Measurements from ENCODE around the gene RAB29. TPM values are rescaled to one million over a fixed set of nuclear protein-coding genes. Genes with fewer than 3 reads are reported as not detected.
"Not testable (repeated sequence)": the region's sequence is repeated elsewhere in the genome, so short reads cannot be mapped to it uniquely, and the experiment has no call there.

The RAB29 gene, protein sequence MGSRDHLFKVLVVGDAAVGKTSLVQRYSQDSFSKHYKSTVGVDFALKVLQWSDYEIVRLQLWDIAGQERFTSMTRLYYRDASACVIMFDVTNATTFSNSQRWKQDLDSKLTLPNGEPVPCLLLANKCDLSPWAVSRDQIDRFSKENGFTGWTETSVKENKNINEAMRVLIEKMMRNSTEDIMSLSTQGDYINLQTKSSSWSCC
- 29.8 and 30.8 TPM in 2 replicates for total RNA-seq (2014; rRNA removed; shearing (Covaris generic))
- polyA plus RNA-seq (2015; cell fraction: cytosol; rRNA removed): 45.3 and 45.4 TPM in 2 replicates
- polyA plus RNA-seq (2015; cell fraction: nucleus; rRNA removed): 34.5 and 43.2 TPM in 2 replicates

DNA sequence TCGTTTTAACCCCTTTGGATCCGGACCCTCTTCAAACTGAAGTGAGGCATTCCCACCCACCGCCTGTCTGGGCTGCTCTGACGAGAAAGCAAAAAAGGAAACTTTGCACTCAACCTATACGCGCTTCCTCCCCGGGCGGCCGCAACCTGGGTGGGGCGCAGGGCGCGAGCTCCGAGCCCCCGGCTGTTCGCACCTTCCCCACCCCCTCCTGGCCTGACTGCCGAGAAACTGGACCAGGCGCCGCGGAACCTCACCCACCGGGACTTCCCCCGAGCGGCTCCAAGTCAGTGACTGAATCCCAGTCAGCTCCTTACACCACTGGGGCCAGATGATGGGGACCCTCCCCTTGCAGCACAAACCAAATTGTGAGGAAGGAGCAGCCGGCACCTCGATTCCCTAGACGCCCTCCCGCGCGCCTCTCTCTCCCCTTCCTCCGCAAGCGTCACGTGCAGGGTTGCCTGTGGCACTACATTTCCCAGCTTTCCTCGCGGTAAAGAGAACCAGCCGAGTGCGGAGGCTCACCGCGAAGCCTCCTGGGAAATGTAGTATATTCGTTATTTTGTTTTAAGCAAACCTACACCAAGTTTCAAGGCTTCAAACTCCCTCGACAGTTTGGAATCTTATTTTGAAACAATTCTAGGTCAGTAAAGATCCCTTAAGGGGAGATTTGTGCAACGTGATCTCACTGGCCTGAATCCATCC lies at the start of gene RAB29:
TSS of gene RAB29 (minus strand) at position 468 of the 702 bp plus-strand sequence. CDS start 526 bp downstream, outside the sequence.
- in situ Hi-C loops (cut with HindIII; ENCODE audit: low pct_unique_long_range_greater_than_20kb, low sequenced_read_pairs): no loop called here
- DNase-seq (ENCODE audit: low read depth, low spot score): peak; percentile 89

DNA sequence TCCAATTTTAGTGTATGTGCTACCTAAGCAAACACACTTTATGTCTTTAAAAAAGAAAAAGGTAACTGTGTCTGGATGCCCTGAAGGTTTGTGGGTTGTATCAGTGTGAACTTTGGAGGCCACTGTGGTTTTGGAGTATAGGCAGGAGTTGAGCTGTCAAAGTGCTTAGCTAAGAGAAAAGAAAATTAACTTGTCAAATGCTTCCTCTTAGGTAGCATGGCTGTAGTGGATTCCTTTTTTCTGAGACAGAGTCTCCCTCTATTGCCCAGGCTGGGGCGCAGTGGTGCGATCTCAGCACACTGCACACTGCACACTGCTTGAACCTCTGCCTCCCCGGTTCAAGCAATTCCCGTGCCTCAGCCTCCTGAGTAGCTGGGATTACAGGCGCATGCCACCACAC lies 48.9 kb upstream of the RAB29 start:
- in situ Hi-C loops (cut with HindIII; ENCODE audit: low pct_unique_long_range_greater_than_20kb, low sequenced_read_pairs): no loop called here
- no peak for DNase-seq (ENCODE audit: low read depth, low spot score)

DNA sequence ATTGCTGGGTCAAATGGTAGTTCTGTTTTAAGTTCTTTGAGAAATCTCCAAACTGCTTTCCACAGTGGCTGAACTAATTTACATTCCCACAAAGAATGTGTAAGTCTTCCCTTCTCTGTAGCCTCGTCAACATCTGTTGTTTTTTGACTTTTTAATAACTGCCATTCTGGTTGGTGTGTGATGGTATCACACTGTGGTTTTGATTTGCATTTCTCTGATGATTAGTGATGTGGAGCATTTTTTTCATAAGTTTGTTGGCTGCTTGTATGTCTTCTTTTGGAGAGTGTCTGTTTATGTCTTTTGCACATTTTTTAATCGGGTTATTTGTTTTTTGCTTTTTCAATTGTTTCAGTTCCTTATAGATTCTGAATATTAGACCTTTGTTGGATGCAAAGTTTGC lies 48.0 kb upstream of the RAB29 start:
- in situ Hi-C loops (cut with HindIII; ENCODE audit: low pct_unique_long_range_greater_than_20kb, low sequenced_read_pairs); DNase-seq (ENCODE audit: low read depth, low spot score): not testable (repeated sequence)

DNA sequence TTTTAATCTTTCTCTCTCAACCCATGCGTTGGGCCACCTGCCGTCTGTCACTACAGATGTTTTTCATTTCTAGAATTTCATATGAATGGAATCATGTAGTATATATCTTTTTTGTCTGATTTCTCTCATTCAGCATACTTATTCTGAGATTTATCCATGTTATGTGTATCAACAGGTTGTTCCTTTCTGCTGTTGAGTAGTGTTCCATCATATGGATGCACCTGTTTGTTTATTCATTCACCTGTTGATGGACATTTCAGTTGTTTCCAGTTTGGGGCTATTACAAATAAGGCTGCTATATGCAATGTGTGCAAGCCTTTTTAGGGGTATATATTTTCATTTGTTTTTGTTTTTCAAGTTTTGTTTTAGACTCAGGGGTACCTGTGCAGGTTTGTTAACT lies 47.1 kb upstream of the RAB29 start:
- in situ Hi-C loops (cut with HindIII; ENCODE audit: low pct_unique_long_range_greater_than_20kb, low sequenced_read_pairs): no loop called here
- DNase-seq (ENCODE audit: low read depth, low spot score): no peak

DNA sequence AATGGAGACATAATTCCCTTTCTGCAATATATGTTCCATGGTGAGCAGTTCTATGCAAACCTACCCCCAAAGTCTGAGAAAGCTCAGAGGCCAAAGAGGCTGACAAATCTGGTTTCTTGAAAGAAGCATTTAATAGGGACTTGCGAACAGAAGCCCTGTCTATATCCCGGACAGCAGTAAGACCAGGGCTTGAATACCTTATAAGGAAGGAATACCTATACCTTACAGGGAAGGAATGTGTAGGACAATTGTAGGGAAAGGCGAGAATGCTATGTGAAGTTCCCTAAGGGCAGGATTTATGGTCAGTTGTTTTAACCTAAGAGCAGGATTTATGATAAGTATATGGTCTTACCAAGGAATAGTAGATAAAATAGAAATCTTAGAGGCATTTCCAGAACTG lies 42.7 kb upstream of the RAB29 start:
- in situ Hi-C loops (cut with HindIII; ENCODE audit: low pct_unique_long_range_greater_than_20kb, low sequenced_read_pairs): no loop called here
- DNase-seq (ENCODE audit: low read depth, low spot score): no peak

DNA sequence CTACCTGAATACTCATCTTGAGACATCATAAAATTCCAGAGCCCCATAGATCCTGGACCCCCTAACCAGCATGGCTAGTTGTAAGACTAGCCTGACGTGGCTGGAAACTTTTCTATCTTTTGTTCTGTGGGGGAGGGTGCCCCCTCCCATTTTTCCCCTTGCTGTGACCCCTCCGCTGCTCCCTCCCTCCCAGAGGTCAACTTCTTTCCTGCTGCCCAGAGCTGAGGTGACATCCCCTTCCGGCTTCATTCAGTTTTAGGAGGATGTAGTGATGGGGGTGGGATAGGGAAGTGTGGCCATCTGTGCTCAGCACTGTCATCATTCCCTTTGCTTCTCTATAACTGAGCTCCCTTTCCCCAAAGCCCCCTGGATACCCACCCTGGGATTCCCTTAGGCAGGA lies 42.1 kb upstream of the RAB29 start:
- in situ Hi-C loops (cut with HindIII; ENCODE audit: low pct_unique_long_range_greater_than_20kb, low sequenced_read_pairs): no loop called here
- DNase-seq (ENCODE audit: low read depth, low spot score): no peak

DNA sequence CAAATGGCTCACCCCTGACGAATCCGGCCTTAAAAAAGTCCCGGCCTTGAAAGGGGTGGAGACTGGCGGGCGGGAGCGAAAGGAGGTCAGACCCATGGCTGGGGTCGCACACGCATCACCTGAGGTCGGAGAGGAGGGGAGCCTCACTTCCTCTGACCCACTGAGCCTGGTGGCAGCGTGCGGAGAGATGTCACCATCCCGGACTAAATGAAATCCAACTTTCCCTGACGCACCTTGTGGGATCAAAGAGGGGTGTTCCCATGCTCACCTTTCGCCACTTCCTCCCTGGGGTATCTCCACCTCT lies 38.4 kb upstream of the RAB29 start:
- in situ Hi-C loops (cut with HindIII; ENCODE audit: low pct_unique_long_range_greater_than_20kb, low sequenced_read_pairs): no loop called here
- no peak for DNase-seq (ENCODE audit: low read depth, low spot score)

DNA sequence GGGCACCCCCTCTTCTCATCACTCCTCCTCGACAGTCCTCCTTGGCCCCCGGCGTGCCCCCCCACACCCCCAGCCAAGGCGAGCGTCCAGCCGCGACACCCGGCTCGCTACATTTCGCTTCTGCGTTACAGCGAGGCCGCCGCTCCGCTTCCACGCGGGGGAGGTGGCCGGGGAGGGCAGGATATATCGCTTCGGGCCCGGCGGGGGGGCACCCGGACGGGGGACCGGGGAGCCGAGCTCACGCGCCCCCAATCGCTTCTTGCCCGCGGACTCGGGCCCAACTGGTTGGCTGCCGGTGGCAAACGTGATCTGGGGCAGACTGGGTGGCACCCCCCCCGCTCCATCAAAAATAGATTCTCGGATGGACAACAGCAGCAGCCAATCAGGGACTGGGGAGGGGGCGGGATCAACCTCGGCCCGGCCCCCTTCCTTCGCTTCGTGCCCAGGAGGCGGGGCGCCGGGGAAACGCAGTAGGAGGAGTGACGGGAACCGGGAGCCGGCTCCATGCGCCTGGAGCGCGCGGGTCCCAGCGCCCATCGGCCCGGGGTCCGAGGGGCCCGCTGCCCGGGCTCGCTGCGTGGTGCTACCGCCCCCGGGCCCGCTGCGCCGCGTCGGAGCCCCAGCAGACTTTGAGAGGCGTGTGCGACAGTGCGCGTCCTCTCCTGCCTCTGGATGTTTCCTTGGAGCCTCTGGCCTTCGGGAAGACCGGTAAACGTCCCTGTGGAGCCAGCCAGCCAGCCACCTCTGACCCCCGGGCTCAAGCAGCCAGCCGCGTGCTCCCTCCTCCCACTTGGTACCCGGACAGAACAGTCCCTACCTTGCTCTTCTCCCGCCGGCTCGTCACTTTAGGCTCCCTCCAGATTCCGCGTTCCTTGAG lies 37.8 kb upstream of the RAB29 start, which contains the start of gene SLC41A1:
TSS of gene SLC41A1 (minus strand) at position 321 of the 877 bp plus-strand sequence. CDS start 2,757 bp downstream, outside the sequence.
- in situ Hi-C loops (cut with HindIII; ENCODE audit: low pct_unique_long_range_greater_than_20kb, low sequenced_read_pairs): no loop called here
- peak; percentile 89 for DNase-seq (ENCODE audit: low read depth, low spot score)

DNA sequence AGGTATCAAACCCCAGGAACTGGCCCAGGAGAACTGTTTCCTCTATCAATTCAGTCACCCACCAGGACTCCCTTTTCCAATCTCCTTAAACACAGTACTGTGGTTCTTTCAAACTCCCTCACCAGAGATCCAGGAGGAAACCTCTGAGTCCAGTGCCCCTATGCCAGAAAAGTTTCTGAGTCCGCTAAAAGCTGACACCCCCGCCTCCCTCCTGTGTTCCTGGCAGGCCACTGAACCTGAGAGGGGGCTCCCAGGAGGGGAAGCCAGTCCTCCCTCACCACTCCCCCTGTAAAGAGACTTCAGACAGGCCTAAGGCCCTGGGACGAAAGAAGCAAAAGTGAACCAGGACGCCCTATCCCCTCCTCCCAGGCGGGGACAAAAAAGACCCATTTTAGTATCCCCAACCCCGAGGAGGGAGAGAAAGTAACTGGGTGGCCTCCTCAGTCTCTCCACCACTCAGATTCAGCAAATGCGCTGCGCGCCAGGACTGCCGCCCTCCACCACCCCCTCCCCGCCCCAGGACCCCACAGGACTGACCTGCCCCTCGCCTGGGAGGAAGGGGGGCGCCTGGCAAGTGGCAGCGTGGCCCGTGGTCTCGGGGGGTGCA lies 37.1 kb upstream of the RAB29 start:
- no peak for DNase-seq (ENCODE audit: low read depth, low spot score)

DNA sequence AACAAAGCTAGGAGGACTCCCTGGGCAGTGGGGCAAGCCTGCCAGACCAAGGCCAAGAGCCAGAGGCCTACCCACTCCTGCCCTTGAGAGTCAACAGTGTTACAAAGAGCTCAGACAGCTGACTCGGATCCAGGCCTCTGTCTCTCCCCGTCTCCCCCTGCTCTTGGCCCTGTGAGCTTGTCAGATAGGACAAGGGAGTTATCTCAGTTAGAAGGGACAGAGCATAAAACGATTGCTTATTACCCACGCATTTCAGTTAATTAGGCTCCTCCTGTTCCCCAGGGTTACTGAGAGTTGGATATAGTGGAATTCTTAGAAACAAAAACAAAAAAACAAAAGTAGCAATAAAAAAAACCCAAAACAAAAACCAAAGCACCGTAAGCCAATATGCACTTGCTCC lies 36.4 kb upstream of the RAB29 start:
- no peak for DNase-seq (ENCODE audit: low read depth, low spot score)
- in situ Hi-C loops (cut with HindIII; ENCODE audit: low pct_unique_long_range_greater_than_20kb, low sequenced_read_pairs): no loop called here

More for the DNA sequence above, 37.1 kb upstream of the RAB29 start:
- in situ Hi-C loops (cut with HindIII; ENCODE audit: low pct_unique_long_range_greater_than_20kb, low sequenced_read_pairs): no loop called here

DNA sequence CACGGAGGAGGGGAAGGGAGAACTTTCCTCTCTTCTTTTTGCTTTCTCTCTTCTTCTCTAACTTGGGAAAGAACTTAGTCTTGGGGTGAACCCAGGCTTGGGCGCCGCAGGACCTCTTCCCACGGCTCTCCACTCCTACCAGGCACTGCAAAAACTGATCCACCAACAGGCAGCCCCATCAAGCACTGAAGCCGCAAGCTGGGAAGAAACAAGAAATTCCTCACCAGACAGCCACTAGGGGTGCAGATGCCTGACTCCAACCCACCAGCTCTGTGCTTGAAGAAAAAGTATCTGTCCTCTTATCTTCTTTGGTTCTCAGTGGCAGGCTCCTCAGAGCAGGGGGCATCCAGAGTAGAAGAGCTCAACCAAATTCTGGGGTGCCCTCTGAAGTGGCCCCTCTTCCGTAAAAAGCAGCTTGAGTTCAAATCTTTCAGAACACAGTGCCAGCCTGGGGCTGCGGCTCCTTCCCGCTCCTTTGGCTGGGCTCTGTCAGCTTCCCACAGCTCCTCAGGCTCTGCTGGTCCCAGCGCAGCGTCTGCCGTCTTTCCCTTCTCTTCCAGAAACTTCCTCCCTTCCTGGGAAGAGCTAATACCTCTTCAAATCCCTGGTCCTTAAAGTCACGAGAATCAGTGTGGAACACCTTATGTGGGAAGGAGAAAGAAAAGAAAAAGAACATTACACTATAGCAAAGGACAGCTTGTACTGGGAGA lies 35.3 kb upstream of the RAB29 start:
- in situ Hi-C loops (cut with HindIII; ENCODE audit: low pct_unique_long_range_greater_than_20kb, low sequenced_read_pairs): no loop called here
- peak; percentile 48 for DNase-seq (ENCODE audit: low read depth, low spot score)

DNA sequence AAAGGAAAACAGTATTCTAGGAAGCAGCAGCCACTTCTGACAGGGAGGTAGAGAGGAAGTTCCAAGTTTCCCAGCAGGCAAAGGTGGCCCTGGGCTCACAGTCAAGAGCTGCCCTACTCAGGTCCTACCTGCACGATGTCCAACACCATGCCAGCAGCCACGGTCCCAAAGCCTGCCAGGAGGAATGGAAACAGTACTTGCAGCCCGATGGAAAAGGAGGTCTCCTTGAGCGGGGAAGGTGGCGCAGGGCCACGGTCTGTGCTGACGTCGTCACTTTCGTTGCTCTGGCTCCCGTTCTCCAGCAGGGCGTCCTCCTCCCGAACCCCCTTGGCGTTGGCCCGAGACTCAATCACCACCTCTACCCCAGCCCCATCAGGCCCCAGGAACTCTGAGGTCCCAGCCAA lies 34.7 kb upstream of the RAB29 start:
- no peak for DNase-seq (ENCODE audit: low read depth, low spot score)
- in situ Hi-C loops (cut with HindIII; ENCODE audit: low pct_unique_long_range_greater_than_20kb, low sequenced_read_pairs): no loop called here

DNA sequence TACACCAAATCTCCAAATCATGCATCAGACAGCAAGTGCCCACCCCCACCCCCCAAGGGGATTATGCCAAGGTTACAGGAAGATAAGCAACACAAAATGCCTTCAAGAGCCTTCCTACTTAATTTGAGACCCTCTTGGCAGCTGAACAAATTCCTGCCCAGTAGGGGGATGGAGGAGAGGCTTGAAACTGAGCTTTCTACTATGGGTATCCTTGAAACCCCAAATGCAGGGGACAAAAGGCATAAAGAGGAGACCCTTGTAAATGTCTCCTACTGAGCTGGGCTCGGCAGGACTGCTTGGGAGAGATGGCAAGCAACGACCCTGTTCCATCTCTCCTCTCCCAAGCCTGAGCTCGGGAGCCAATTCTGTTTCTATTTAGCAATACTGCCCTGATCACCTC lies 34.2 kb upstream of the RAB29 start:
- no peak for DNase-seq (ENCODE audit: low read depth, low spot score)
- in situ Hi-C loops (cut with HindIII; ENCODE audit: low pct_unique_long_range_greater_than_20kb, low sequenced_read_pairs): no loop called here

DNA sequence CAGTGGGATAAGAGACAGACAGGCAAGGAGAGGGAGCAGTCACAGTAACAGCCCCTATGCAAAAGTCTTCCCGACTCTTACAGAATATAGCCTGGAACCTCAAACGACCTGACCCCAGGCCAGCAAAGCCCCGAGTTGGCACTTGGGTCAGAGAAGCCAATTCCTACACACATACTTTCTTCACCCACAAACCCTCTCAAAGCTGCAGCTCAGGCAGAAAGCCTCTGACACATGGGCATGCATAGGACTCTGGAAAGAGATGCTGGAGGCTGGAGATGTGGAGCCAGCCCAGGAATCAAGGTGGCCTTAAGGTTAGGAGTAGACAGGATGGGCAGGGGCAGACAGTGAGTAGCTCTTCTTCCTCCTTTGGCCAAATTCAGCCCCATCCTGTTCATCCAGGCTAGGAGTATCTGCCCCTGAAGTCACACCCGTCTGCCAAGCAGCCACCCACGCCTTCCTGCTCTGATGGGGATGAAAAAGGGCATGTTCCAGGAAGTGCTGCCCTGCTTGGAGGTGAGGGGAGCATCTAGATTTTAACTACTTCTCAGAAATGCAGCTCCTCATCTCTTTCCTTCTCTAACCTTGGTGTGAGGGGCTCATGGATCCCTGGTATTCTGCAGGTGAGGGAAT lies 29.9 kb upstream of the RAB29 start:
- in situ Hi-C loops (cut with HindIII; ENCODE audit: low pct_unique_long_range_greater_than_20kb, low sequenced_read_pairs): no loop called here
- DNase-seq (ENCODE audit: low read depth, low spot score): no peak

DNA sequence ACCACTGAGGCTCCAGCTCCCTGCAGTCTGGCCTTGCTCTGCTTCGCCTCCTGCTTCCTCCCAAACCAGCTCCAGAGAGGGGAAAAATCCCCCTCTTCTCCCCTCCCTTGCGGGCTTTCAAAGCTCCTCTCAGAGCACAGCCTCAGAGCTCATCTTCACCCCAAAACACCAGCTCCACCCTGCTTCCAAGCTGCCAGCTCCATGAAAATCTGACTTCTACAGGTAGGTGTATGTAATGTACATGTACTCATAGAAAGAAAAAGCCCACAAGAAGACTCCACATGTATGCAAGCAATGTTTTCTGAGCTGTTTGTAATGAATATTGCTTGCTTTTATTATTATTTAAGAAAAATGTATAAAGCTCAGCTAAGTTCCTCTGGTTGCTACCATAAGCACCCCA lies 29.3 kb upstream of the RAB29 start:
- DNase-seq (ENCODE audit: low read depth, low spot score): no peak
- in situ Hi-C loops (cut with HindIII; ENCODE audit: low pct_unique_long_range_greater_than_20kb, low sequenced_read_pairs): no loop called here

DNA sequence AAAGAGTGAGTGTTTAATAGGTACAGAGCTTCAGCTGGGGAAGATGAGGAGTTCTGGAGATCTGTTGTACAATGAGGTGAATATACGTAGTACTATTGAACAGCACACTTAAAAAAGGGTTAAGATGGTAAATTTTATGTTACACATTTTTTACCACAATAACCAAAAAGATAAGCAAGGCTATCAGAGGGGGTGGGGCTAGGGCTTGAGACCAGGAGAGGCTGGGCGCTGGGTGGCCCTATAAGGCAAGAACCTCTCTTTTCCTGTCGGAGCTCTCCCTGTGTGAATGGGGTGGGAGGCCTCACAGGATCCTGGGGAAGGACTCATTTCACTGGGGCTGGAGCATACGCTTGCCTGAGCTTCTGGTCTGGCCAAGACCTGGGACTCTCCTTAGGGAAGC lies 28.7 kb upstream of the RAB29 start:
- in situ Hi-C loops (cut with HindIII; ENCODE audit: low pct_unique_long_range_greater_than_20kb, low sequenced_read_pairs): no loop called here
- DNase-seq (ENCODE audit: low read depth, low spot score): no peak

DNA sequence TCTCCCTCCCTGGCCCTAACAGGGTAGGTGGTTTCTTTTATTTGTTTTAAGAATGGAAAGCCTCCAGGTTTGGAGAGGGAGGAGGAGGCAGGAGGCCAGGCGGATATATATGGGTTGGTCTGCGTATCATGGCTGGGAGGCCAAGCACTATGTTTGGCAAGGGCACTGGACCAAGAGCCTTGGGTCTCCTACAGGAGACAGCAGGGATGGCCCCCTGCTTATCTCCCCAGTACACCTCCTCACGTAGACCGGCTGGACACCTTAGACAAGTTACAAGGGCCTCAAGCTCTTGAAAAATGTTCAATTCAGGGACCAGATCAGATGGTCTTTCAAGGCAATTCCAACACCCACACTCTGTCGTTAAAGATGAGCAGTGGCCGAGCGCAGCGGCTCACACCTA lies 26.8 kb upstream of the RAB29 start:
- in situ Hi-C loops (cut with HindIII; ENCODE audit: low pct_unique_long_range_greater_than_20kb, low sequenced_read_pairs): no loop called here
- no peak for DNase-seq (ENCODE audit: low read depth, low spot score)

All from SK-MEL-5 (cell line).